HEK293T (cell line): ENCODE measurements around the gene GAB1.

Source experiments
- BHLHE40 ChIP-seq: fragments of 450-650 bp; IDR thresholded peaks from 2 replicates; pipeline ENCODE4 v1.6.1; 2016; ENCODE audit warnings: mild to moderate bottlenecking, moderate library complexity, borderline replicate concordance
- HDGF ChIP-seq: fragments of 450-650 bp; IDR thresholded peaks from 2 replicates; pipeline ENCODE4 v1.6.1; 2017; ENCODE audit warnings: antibody characterized with exemption, borderline replicate concordance
- L3MBTL2 ChIP-seq: fragments of 450-650 bp; conservative IDR thresholded peaks from 2 replicates; pipeline ENCODE4 v1.6.1; 2016; ENCODE audit warnings: mild to moderate bottlenecking
- TARDBP ChIP-seq: fragments of 450-650 bp; IDR thresholded peaks from 2 replicates; pipeline ENCODE4 v1.6.1; 2016
- ZNF384 ChIP-seq: fragments of 450-650 bp; IDR thresholded peaks from 2 replicates; pipeline ENCODE4 v1.6.1; 2016

DNA sequence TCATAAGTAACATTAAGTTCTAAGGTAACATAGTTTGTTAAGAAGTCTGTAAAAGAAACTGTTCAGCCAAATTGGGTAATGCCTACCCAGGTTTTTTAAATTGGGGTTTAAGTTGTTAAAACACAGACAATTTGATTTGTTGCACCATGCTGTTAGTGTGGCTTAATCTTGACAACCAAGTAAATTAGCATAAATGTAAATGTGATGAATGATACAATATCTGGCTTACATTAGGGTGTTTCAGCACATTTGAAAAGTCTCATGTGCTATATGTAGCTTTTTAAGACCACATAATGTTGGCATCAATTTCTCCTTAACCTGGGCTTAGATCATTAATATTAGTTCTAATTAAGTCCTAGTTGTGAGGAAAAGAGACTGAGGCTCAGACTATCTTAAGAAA is 104.4 kb downstream of the GAB1 start:
- TF ChIP-seq TARDBP, result no peak
- no peak for TF ChIP-seq BHLHE40
- no peak for TF ChIP-seq L3MBTL2
- TF ChIP-seq HDGF, result no peak
- TF ChIP-seq ZNF384, result no peak
